HepG2 (cell line): ENCODE results near the gene IWS1. TPM values are rescaled to one million over a fixed set of nuclear protein-coding genes. Genes with fewer than 3 reads are reported as not detected.

ENCODE experiments used
- ATAC-seq: fragments of 200-7000 bp; cut with Tn5 transposase; 3 replicates; pipeline ENCODE4 v1.9.1; 2020; ENCODE audit warnings: mild to moderate bottlenecking, moderate library complexity
- BruUV-seq: library from RNA; stranded (reverse); fragments of 400-500 nt; replicated peaks from 2 replicates; lab custom pipeline; 2021; lab: Mats Ljungman, UMichigan
- CTCF ChIA-PET: fragments of 300-600 bp; formaldehyde crosslinking; extraction: SDS; loops from one replicate; lab custom pipeline; 2021; ENCODE audit warnings: low total read pairs, inconsistent platforms, low intra/inter-chr PET ratio; lab: Yijun Ruan, JAX
- POLR2A ChIA-PET: fragments of 350-600 bp; sonication (Branson Sonifier 250); formaldehyde crosslinking; loops from one replicate; lab custom pipeline; 2020; ENCODE audit warnings: antibody characterized with exemption, inconsistent platforms; lab: Yijun Ruan, JAX
- DNase-seq: peaks from one replicate; pipeline ENCODE4 v3.0.0-alpha.2; 2015; ENCODE audit warnings: low spot score
- FAIRE-seq: peaks from 3 replicates; lab custom pipeline; 2011; peaks lifted over from hg19 to GRCh38; lab: Jason Lieb, UNC
- H2AFZ ChIP-seq: one replicate; pipeline ENCODE4 v1.6.1; 2011; ENCODE audit warnings: low read length, inconsistent platforms
- H3K27ac ChIP-seq: fragments of 300-600 bp; 3 replicates; pipeline ENCODE4 v1.8.0; 2011; ENCODE audit warnings: mixed run types, mild to moderate bottlenecking, mixed read lengths, low read length, inconsistent platforms; ENCODE audit not compliant: insufficient read depth; ENCODE audit errors: extremely low read length
- H3K27me3 ChIP-seq, 2 experiments: fragments of 200-600 bp in 1 of 2; 2 replicates in 1 of 2; 3 replicates in 1 of 2; pipeline versions ENCODE4 v1.6.0 to v1.8.0; 2011; ENCODE audit warnings: low read length in 2 of 2, mild to moderate bottlenecking in 2 of 2, moderate library complexity in 2 of 2, inconsistent platforms in 1 of 2; ENCODE audit not compliant: insufficient read depth in 2 of 2, control insufficient read depth in 1 of 2
- H3K36me3 ChIP-seq, 2 experiments: fragments of 200-600 bp in 1 of 2; replicated peaks in 1 of 2; 2 replicates in 1 of 2; 3 replicates in 1 of 2; pipeline versions ENCODE4 v1.5.1 to v1.8.0; 2011; ENCODE audit warnings: low read length in 2 of 2, inconsistent platforms in 1 of 2; ENCODE audit not compliant: insufficient read depth in 2 of 2, control insufficient read depth in 1 of 2
- H3K4me1 ChIP-seq: 2 replicates; pipeline ENCODE4 v1.5.1; 2012; ENCODE audit warnings: low read length, inconsistent platforms; ENCODE audit not compliant: insufficient read depth
- H3K4me2 ChIP-seq: 2 replicates; pipeline ENCODE4 v1.6.0; 2011; ENCODE audit warnings: low read depth, low read length, inconsistent platforms
- H3K4me3 ChIP-seq, 3 experiments: fragments of 200-600 bp in 1 of 3; sonication (generic), shearing (Covaris generic) in 1 of 3; replicated peaks in 1 of 3; 2 replicates each; pipeline ENCODE4 v1.5.1; 2011 to 2016; ENCODE audit warnings: low read length in 3 of 3, inconsistent platforms in 2 of 3, low read depth in 2 of 3, mild to moderate bottlenecking in 2 of 3, control low read depth in 1 of 3, mixed read lengths in 1 of 3; ENCODE audit not compliant: insufficient read depth in 1 of 3
- H3K79me2 ChIP-seq: one replicate; pipeline ENCODE4 v1.6.1; 2011; ENCODE audit warnings: low read length, inconsistent platforms; ENCODE audit not compliant: insufficient read depth
- H3K9ac ChIP-seq: 2 replicates; pipeline ENCODE4 v1.6.0; 2011; ENCODE audit warnings: mild to moderate bottlenecking, low read depth, low read length, inconsistent platforms; ENCODE audit not compliant: insufficient read depth
- H3K9me3 ChIP-seq: 2 replicates; pipeline ENCODE4 v1.5.1; 2012; ENCODE audit warnings: mild to moderate bottlenecking, low read length
- H4K20me1 ChIP-seq: 2 replicates; pipeline ENCODE4 v1.6.0; 2011; ENCODE audit warnings: inconsistent platforms, mild to moderate bottlenecking, low read length, moderate library complexity; ENCODE audit not compliant: insufficient read depth
- ASH2L ChIP-seq: fragments of 300-600, 200-600 bp; sonication (generic); IDR thresholded peaks from 2 replicates; pipeline ENCODE4 v1.7.0; 2017; ENCODE audit warnings: low read depth, mild to moderate bottlenecking, moderate library complexity, mixed read lengths, low read length; ENCODE audit not compliant: insufficient read length
- BHLHE40 ChIP-seq: IDR thresholded peaks from 2 replicates; pipeline ENCODE4 v1.6.1; 2011; ENCODE audit warnings: low read length, improper control_type of control experiment
- SMARCE1 ChIP-seq: fragments of 450-650 bp; IDR thresholded peaks from 2 replicates; pipeline ENCODE4 v1.6.1; 2017; ENCODE audit warnings: borderline replicate concordance
- ZFP1 ChIP-seq: IDR thresholded peaks from 2 replicates; pipeline ENCODE4 v1.6.1; 2016
- ZNF557 ChIP-seq: sonication (generic); formaldehyde crosslinking; IDR thresholded peaks from 2 replicates; pipeline ENCODE4 v1.4.0; 2020; ENCODE audit warnings: missing genetic modification reagents
- WGBS: methylation state at CpG from one replicate; pipeline ENCODE4 v1.1.6; 2017; ENCODE audit warnings: low lambda C conversion rate; 5-methylcytosine and 5-hydroxymethylcytosine counted together
- in situ Hi-C: cut with HindIII; loops from 2 replicates; pipeline ENCODE4 v1.10.0; 2017; ENCODE audit warnings: low pct_unique_long_range_greater_than_20kb; ENCODE audit not compliant: extremely low pct_ligation_motif_present
- intact Hi-C: fragments of 100-400 bp; cut with micrococcal nuclease; formaldehyde crosslinking; loops from one replicate; pipeline ENCODE4 v1.10.0; 2022; ENCODE audit not compliant: unreplicated experiment
- polyA plus RNA-seq, 8 experiments: library from polyadenylated mRNA; depleted of rRNA in 3 of 8; stranded (reverse) in 7 of 8; unstranded in 1 of 8; fragments of >200 nt; fragmentation: Illumina TruSeq in 4 of 8; extraction: Trizol in 4 of 8; gene quantifications; 2 replicates each; pipeline versions ENCODE4 v1.2.1 to v1.2.3, GENCODE V29; 2011 to 2016; ENCODE audit warnings: low read depth in 4 of 8, missing spikeins in 1 of 8, mixed read lengths in 1 of 8; ENCODE audit not compliant: insufficient read depth in 1 of 8
- total RNA-seq, 5 experiments: library from RNA; depleted of rRNA; stranded (reverse); fragments of >200 nt; fragmentation: Illumina TruSeq; extraction: Trizol; gene quantifications; 2 replicates each; pipeline ENCODE4 v1.2.3, GENCODE V29; 2016; ENCODE audit warnings: low read depth in 1 of 5
- TF ChIP-seq, protein P1 (sequence below): sonication (generic); IDR thresholded peaks from 2 replicates; pipeline ENCODE4 v1.6.1; 2016; ENCODE audit warnings: low read depth, borderline replicate concordance
- TF ChIP-seq, protein P2 (sequence below): sonication (generic); formaldehyde crosslinking; IDR thresholded peaks from 2 replicates; pipeline ENCODE4 v1.4.0; 2020; ENCODE audit warnings: missing genetic modification reagents
- TF ChIP-seq, protein P3 (sequence below): sonication (generic); formaldehyde crosslinking; IDR thresholded peaks from 2 replicates; pipeline ENCODE4 v1.8.0; 2022; ENCODE audit warnings: mild to moderate bottlenecking, missing genetic modification reagents, moderate library complexity
- TF ChIP-seq, protein P4 (sequence below): sonication (generic); formaldehyde crosslinking; IDR thresholded peaks from 2 replicates; pipeline ENCODE4 v1.5.0; 2020; ENCODE audit warnings: mild to moderate bottlenecking, missing genetic modification reagents
- TF ChIP-seq, protein P5 (sequence below): sonication (generic); formaldehyde crosslinking; IDR thresholded peaks from 2 replicates; pipeline ENCODE4 v1.4.0; 2020; ENCODE audit warnings: mild to moderate bottlenecking, missing genetic modification reagents
- TF ChIP-seq, protein P6 (sequence below): IDR thresholded peaks from 2 replicates; pipeline ENCODE4 v1.6.1; 2016; ENCODE audit warnings: mild to moderate bottlenecking

IWS1 gene
- total and polyA plus RNA-seq, 2 of the 13 experiments (the other 11 are each of a cell fraction or from before 2014, with no cell fraction given), result 28.9 to 62.3 TPM

DNA sequence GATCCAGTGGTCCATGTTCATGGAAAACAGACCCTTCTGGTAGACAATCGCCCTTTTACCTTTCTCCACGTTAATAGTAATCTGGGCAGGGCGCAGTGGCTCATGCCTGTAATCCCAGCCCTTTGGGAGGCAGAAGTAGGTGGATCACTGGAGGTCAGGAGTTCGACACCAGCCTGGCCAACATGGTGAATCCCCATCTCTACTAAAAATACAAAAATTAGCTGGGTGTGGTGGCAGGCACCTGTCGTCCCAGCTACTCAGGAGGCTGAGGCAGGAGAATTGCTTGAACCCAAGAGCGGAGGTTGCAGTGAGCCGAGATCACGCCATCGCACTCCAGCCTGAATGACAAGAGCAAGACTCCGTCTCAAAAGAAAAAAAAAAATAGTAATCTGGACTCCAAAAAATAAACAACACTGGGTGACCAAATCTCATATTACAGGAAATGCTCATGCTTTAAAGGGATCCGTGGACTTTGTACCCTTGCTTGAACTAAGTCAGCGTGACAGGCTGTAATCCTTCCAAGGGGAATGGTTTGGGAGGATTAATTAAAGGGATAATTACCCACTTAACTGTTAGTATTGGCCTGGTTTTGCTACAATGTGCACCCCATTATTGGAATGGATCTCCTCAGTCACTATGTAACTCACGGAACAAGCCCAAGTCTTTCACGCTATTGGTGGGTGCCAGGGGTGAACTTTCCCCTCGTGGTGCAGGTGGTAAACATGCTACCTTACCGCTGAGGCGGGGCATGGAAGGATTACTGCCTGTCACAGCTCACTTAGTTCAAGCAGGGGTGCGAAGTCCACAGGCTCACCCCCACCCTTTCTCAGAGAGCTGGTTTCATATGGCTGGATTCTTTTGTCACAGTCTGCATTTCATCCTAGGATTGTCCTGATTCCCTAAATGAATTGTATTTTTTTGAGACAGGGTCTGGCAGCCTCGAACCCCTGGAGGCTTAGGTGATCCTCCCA, 71.4 kb downstream of the IWS1 start:
- peak overlapping the region; percentile 59 for H2AFZ ChIP-seq
- H3K4me3 ChIP-seq, result peak overlapping the region in 2 of 3 experiments; percentile 26 to 54; a peak in 4 of 6 replicates
- no peaks in the 10 kb centered on the region for H3K27me3 ChIP-seq
- intact Hi-C loops (no loop called here), in situ Hi-C loops (loop anchor here (5.0 kb wide), 1 partner anchor 128 kb away; no protein-coding TSS in a partner anchor)
- H3K9ac ChIP-seq, result peak overlapping the region; percentile 64
- peaks cover 75% of the 10 kb centered on the region for H3K4me1 ChIP-seq
- FAIRE-seq (peak; percentile 92), ATAC-seq (peak; percentile 85), DNase-seq (peak; percentile 97)
- H3K36me3 ChIP-seq, result no peaks in the 10 kb centered on the region
- BruUV-seq, result TSS peak; percentile 82
- no peaks in the 10 kb centered on the region for H4K20me1 ChIP-seq
- WGBS, result 26% methylated on average over 19 of the region's 19 CpGs
- POLR2A ChIA-PET, result interaction anchor here (0.7 to 5.9 kb wide), 26 partner anchors 9 to 258 kb away, joined by 3 to 74 read pairs (median 7); partner anchors contain the start of genes ERCC3, IWS1 and PROC
- H3K79me2 ChIP-seq, result peaks cover 14% of the 10 kb centered on the region
- H3K27ac ChIP-seq, result peak overlapping the region; percentile 93
- no peaks in the 10 kb centered on the region for H3K9me3 ChIP-seq
- peak overlapping the region; percentile 71 for H3K4me2 ChIP-seq
- CTCF ChIA-PET, result interaction anchor here (2.0 to 2.8 kb wide), 2 partner anchors 24 to 130 kb away, joined by 9 to 33 read pairs; no protein-coding TSS in a partner anchor
- TF ChIP-seq, protein P1, sequence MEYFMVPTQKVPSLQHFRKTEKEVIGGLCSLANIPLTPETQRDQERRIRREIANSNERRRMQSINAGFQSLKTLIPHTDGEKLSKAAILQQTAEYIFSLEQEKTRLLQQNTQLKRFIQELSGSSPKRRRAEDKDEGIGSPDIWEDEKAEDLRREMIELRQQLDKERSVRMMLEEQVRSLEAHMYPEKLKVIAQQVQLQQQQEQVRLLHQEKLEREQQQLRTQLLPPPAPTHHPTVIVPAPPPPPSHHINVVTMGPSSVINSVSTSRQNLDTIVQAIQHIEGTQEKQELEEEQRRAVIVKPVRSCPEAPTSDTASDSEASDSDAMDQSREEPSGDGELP, result peak; percentile 80; the same call in 1 of the 2 replicates
- TF ChIP-seq ZNF557 (no peak), ZFP1 (peak; percentile 92; the same call in 1 of the 2 replicates), ASH2L (peak; percentile 100), SMARCE1 (no peak), BHLHE40 (no peak)
- TF ChIP-seq, protein P2, sequence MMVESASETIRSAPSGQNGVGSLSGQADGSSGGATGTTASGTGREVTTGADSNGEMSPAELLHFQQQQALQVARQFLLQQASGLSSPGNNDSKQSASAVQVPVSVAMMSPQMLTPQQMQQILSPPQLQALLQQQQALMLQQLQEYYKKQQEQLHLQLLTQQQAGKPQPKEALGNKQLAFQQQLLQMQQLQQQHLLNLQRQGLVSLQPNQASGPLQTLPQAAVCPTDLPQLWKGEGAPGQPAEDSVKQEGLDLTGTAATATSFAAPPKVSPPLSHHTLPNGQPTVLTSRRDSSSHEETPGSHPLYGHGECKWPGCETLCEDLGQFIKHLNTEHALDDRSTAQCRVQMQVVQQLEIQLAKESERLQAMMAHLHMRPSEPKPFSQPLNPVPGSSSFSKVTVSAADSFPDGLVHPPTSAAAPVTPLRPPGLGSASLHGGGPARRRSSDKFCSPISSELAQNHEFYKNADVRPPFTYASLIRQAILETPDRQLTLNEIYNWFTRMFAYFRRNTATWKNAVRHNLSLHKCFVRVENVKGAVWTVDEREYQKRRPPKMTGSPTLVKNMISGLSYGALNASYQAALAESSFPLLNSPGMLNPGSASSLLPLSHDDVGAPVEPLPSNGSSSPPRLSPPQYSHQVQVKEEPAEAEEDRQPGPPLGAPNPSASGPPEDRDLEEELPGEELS, result peak; percentile 97
- TF ChIP-seq, protein P3, sequence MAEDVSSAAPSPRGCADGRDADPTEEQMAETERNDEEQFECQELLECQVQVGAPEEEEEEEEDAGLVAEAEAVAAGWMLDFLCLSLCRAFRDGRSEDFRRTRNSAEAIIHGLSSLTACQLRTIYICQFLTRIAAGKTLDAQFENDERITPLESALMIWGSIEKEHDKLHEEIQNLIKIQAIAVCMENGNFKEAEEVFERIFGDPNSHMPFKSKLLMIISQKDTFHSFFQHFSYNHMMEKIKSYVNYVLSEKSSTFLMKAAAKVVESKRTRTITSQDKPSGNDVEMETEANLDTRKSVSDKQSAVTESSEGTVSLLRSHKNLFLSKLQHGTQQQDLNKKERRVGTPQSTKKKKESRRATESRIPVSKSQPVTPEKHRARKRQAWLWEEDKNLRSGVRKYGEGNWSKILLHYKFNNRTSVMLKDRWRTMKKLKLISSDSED (CRISPR knock-in tag), result no peak
- TF ChIP-seq, protein P4, sequence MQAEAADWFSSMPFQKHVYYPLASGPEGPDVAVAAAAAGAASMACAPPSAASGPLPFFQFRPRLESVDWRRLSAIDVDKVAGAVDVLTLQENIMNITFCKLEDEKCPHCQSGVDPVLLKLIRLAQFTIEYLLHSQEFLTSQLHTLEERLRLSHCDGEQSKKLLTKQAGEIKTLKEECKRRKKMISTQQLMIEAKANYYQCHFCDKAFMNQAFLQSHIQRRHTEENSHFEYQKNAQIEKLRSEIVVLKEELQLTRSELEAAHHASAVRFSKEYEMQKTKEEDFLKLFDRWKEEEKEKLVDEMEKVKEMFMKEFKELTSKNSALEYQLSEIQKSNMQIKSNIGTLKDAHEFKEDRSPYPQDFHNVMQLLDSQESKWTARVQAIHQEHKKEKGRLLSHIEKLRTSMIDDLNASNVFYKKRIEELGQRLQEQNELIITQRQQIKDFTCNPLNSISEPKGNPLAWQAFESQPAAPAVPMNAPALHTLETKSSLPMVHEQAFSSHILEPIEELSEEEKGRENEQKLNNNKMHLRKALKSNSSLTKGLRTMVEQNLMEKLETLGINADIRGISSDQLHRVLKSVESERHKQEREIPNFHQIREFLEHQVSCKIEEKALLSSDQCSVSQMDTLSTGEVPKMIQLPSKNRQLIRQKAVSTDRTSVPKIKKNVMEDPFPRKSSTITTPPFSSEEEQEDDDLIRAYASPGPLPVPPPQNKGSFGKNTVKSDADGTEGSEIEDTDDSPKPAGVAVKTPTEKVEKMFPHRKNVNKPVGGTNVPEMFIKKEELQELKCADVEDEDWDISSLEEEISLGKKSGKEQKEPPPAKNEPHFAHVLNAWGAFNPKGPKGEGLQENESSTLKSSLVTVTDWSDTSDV (CRISPR knock-in tag), result no peak
- TF ChIP-seq, protein P5, sequence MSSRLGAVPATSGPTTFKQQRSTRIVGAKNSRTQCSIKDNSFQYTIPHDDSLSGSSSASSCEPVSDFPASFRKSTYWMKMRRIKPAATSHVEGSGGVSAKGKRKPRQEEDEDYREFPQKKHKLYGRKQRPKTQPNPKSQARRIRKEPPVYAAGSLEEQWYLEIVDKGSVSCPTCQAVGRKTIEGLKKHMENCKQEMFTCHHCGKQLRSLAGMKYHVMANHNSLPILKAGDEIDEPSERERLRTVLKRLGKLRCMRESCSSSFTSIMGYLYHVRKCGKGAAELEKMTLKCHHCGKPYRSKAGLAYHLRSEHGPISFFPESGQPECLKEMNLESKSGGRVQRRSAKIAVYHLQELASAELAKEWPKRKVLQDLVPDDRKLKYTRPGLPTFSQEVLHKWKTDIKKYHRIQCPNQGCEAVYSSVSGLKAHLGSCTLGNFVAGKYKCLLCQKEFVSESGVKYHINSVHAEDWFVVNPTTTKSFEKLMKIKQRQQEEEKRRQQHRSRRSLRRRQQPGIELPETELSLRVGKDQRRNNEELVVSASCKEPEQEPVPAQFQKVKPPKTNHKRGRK (CRISPR knock-in tag), result no peak
- TF ChIP-seq, protein P6, sequence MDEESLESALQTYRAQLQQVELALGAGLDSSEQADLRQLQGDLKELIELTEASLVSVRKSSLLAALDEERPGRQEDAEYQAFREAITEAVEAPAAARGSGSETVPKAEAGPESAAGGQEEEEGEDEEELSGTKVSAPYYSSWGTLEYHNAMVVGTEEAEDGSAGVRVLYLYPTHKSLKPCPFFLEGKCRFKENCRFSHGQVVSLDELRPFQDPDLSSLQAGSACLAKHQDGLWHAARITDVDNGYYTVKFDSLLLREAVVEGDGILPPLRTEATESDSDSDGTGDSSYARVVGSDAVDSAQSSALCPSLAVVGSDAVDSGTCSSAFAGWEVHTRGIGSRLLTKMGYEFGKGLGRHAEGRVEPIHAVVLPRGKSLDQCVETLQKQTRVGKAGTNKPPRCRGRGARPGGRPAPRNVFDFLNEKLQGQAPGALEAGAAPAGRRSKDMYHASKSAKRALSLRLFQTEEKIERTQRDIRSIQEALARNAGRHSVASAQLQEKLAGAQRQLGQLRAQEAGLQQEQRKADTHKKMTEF (CRISPR knock-in tag), result peak; percentile 97
